TTC549 (cell line): Measurements from ENCODE around the gene RASL12.

Experiments
- FAIRE-seq: peaks from 2 replicates; lab custom pipeline; 2012; peaks lifted over from hg19 to GRCh38; lab: Jason Lieb, UNC

RASL12 gene

DNA sequence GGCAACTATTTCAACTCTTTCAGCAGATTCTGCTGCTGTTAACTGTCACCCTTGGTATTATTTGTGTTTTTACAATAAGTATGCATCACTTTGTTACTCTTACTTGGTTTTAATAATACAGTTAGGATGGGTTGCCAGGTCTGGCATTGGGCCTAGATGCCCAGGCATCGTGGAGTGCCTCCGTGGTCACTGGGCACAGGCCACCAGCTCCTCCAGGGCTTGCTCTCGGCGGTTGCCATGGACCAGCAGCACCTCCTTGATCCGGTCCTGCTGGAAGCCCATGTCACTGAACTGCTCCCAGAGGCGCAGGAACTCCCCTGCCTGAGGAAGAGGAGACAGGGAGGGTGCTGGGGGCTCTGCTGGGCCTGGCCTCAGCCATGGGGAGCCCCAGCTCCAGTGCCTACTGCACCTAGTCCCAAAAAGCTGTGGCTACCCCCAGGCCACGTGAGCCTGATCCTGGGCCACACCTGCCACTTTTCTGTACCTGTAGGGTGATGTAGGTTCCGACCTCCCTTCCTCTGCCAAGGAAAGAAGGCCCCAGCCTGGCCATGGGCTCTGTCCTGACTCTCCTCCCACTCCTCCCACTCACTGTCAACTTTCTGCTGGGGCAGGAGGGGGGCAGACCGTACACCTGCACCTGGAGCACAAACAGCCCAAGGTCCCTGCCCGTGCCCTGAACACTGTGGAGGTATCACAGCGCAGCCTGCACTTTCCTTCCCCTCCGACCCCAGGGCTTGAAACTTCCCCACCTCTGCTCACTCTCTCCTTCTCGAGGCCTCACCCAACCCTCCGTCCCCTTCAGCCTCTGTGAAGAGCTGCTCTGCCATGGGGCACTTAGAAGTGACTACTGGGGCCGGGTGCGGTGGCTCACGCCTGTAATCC lies 25.4 kb upstream of the RASL12 start:
- FAIRE-seq, result no peak

DNA sequence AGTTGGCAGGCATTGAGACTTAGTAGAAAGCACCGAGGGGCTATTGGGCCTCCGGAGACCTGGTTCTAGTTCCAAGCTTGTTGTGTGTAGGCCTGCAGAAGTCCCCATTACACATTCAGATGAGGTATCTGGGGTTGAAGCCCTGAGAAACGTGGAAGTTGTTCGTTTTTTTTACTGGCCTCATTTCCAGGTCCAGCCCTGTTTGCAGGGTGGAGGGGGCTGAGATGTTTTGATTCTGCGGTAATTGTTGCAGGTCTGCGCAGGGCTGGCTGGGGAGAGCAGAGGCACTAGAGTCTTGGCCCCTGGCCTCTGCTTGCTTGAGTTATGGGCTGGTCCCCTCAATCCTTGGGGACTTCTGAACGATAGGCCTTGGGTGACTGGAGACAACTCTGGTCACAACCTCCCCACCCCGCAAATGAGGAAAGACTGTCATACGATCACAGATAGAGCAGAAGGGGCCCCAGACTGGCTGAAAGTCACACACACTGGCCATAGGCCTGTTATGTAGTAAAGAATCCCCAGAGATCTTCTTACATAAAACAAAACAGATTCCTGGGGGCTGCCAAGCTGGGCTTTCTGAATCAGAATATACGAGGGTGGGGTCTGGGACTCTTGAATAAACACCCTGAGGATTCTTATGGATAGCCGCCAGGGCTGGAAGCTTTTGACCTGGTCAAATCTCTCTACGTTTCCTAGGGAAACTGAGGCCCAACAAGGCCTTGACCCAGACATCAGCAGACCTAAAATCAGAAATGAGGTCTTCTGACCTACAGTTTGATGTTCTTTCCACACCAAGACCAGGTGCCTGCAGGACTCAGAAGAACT lies 24.4 kb upstream of the RASL12 start:
- FAIRE-seq, result no peak

DNA sequence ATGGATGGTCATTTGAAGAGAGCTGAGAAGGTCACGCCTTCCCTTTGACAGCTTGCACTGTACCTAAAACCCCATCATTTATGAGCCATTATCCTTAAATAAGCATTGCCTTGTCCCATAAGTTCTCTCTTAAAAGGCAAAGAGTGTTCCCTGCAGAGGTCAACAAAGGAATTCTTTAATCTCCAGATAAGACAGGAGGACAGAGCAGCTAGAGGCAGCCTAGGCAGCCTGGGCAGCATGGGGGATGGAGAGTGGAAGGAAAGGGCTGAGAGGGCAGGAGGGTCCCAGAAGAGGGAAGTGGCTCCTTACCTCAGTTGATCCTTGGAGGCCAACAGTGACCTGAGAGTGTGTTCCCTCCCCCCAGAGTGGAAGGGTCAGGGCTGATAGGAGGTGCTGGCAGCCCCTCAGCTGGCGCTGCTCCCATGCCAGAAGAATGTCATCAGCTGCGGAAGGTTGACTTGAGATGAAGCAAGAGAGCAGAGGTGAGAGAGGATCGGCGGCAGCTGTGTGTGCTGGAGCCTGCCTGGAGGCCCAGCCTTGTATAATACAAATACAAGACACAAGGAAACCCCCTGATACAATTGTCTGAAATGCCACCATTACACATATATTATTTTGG lies 21.5 kb upstream of the RASL12 start:
- no peak for FAIRE-seq

DNA sequence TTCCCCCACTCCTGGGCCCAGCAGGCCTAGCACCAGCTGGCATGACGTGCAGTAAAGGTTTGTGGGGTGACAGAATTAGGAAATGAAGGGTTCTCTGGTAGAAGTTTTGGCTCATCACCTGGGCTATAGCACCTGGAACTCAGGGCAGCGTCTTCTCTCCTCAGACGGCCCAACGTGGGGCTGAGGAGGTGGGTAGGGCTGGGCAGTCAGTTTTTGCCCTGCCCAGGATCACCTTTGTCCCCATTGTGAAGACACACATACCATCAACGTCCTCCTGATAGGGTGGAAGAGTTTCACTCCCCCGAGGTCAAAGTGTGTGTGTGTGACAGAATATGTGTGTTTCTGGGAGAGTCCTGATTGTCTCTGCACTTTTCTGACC lies 20.8 kb upstream of the RASL12 start:
- FAIRE-seq, result no peak

DNA sequence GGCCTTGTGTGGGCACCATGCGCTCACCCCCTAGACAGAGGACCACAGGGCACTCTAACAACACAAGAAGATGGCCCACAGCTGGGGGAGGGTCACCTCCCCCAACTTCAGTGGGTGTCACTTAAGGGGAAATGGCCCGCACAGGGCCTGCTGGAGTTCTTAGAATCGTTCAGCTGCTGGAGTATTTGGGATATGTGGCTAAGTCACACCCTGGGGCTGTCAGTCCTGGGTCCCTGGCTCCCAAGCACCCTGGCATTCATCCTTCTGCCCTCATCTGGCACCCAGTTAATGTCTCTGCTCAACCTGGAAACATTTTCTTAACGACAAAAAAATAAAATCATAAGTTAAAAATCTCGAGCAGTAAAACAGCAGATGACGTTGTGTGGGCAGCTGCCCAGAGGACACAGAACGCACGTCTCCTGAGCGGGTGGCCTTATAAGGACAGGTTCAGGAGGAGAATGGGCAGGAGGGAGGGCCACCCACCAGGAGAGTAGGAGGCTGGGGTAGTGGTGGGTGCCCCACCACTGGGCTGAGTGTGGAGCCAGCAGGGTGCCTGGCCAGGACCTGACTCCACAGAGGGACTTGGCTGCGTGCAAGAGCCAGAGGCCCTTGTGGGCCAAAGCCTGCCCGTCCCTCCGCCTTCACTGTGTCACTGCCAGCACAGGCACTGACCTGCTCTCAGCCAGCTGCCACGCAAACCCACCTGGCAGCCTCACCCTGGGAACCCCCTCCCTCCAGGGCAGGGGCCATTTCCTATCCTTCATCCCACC lies 20.3 kb upstream of the RASL12 start:
- no peak for FAIRE-seq

DNA sequence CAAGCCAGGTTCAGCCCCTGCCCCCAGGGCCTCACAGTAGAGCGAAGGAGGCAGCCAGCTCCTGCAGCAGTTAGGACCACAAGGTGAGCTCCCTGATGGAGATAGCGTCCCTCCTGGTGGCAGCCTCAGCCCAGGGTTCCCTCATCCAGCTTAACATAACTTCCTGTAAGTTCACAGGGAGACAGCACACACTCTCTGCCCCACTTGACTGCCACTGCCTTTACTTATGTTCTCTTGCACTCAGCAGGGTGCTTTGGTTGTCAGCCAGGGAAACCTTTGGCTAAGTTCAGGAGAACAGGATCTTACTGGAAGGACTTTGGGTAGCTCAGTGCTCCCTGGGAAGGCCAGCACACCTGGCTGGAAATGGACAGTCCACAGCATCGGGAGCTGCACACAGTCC lies 19.6 kb upstream of the RASL12 start:
- no peak for FAIRE-seq

DNA sequence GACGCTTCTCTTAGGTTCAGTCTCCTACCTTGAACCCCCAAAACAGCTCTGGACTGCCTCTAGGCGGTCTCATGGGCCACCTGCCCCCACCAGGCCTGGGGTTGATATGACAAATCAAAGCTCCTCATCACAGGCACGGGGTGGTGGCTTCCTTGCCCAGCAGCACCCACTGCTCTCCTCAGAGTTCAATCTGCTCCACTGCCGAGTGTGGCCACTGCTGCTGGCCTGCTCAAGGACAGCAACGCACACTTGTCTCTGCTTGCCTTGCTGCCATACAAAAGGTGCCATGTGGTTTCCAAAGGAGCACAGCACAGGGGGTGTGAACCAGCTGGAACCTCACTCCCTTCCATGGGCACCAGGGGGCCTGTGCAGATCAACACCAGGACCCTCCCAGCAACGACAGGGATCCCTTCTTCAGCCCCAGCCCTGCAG lies 18.9 kb upstream of the RASL12 start:
- FAIRE-seq, result no peak

DNA sequence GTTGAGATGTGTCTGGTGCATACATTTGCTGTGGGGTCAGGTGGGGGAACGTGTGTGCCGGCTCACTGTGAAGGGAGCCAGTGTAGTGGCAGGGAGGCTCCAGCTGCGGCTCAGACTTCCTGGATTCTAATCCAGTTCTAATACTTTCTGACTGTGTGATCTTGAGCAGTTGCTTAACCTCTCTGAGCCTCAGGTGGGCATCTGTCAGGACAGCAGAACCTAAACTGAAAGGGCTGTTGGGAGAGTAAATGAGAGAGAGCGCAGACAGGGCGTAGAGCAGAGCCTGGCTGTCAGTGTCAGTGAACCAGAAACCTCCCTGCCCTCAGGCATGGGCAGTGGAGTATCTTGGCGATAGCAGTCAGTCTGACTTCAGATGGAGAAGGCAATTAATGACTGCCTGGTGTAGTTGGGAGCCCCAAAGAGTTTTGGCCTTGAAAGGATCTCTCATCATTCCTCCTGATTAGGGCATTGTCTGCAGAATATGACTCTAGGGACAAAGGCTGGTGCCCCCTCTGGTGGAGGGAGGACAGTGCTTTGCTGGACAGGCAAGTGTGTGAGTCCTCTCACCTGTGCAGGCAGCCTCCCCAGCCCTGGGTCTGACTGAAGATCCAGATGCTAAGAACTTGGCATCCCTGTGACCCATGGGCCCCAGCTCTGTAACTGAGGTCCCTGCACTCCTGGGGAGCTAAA lies 18.3 kb upstream of the RASL12 start:
- no peak for FAIRE-seq

DNA sequence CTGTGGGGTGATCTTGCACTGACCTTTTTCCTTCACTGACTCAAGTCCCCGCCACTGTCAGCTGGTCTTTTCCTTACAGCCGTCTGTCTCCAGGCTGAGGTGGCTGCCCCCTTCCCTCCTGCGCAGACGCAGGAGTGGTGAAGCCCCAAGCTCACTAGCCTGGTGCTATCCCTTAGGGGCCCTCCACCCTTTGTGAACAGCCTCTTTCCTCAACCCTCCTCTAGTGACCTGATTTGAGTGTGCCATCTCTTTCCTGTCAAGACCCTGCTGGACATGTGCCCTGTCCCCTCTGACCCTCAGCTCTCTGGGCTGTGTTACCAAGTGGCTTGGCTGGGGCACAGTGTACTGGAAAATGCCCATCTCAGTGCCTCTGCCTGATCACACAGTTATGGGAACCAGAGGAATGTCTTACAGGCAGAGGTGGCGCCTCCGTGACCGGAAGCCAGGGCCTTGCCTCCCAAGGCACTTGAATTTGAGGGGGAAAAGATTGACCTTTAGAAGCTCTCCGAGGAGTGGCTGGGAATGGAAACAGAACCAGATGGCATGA lies 17.5 kb upstream of the RASL12 start:
- FAIRE-seq, result no peak

DNA sequence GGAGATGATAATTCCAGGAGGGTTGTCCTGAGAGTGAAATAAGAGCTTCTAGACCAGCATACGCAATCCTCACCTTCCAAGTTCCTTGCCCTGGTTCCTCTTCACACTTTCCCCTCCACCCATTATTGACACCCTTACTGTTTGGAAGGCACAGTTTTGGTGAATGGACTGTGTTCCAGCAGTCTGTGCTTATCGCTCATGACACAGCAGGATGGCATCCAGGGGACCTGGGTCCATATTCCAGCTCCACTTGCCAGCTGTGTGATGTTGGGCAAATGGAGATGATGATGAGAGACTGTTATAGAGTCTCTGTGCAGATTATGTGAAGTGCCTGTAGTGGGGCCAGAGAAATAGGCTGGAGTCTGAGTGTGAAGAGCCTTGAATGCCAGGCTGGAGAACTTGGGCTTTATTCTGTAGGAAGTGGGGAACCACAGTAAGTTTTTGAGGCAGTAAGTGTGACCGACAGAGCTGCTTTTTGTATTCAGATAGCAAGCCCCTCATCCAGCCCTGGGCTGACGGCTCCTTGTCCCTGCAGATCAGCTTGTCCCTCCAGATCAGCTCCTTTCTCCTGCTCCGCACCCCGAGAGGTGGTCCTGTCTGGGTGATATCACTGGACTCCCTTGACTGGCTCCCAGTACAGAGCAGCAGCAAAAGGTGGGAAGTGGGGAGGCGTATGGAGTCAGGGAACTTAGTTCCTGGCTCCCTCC lies 16.9 kb upstream of the RASL12 start:
- FAIRE-seq, result no peak

DNA sequence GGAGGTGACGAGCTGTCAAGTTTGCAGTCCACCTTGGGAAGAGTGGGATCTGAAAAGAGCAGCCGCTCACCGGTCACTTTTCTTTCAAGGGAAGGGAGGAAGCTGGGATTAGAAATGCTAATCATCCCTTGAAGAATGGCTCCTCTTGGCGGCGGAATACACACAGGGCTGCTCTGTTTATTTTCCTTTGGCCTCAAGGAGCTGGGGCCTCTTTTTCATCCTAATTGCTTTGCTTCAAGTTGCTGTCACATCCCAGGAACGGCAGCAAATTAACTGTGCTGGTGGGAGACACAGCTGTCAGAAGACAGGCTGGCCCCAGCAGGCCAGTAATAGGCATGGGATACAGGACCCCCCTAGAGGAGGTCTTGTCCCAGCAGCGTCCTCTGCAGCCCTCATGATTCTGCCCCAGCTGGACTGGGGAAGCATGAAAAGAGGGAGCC lies 15.5 kb upstream of the RASL12 start:
- FAIRE-seq, result no peak

DNA sequence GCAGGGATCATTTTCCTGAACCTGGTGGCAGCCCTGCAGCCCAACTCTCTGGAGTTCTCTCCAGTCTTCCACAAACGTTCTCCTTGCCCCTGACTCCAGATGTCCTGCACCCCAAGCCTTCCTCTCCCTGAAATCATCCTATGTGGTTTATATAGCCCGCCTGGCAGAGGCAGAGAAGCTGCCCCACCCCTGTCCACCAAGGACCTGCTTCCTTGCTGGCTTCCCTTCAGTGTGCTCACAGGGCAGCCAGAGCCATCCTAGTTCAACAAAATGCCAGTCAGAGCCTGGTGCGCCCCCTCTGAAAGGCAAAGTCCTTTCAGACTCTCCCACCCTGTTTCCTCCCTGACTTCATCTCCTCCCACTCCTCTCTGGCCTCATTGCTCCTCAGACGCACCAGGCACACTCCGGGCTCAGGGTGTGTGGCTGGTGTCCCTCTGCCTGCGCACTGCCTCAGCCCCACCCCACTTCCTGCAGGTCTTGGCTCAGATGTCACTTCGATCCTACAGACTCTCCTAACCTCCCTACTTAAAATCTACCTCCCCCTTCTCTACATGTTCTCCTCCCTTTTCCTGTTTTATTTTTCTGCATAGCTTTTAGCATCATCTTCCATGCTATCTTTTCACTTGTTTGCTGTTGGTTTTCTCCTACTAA lies 14.6 kb upstream of the RASL12 start:
- FAIRE-seq, result no peak

DNA sequence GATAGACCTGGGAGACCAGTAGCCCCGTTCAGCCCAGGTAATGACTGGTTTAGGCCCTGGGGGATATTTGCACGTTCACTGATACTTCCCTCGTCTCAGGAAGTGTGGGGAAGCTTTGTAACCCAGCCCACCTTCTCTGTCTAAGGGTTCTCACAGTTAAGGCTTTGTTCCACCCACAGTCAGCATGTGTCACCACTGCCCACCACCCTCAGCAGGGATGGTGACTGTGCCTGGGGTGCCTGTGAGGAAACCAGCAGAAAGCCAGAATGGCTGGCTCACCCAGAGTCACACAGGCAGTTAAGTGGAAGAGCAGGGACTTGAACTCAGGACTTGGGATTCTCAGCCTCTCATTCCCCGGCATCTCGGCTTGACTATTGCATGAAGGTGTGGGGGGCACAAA lies 14.0 kb upstream of the RASL12 start:
- no peak for FAIRE-seq

DNA sequence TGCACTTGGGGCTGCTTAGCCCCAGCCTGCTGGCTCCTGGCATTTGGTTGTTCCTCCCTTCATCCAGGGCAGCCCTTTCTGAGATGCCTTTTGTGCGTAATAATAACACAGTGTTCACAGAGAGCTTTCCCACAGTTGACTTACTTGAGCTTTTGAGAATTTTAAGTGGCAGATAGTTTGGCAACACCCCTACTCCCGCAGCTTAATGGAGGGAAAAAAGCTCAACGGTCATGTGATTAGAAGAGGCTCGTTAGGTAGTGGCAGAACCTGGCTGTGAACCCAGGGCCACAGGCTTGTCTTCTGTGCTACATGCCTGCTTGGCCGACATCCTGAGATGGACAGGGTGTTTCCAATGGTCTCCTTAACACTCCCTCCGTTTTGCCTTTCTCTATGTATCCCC lies 13.5 kb upstream of the RASL12 start:
- FAIRE-seq, result no peak

DNA sequence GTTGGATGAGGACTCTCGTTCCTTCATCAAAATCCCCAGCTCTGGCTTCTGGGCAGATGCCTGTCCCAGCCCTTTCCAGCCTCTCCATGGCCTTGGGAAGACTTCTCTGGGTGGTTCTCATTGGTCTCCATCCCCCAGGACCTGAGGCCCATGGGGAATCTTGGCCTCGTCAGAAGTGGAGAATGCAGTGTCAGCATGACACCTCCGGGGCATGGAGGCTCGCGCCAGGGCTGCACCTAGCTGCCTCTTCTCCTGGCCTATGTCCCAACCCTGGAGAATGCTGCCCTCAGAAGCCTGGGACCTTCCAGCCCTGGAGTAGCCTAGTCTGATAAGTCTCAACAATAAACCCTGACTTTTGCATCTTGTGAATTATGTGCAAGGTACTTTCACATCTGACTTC lies 11.8 kb upstream of the RASL12 start:
- no peak for FAIRE-seq

DNA sequence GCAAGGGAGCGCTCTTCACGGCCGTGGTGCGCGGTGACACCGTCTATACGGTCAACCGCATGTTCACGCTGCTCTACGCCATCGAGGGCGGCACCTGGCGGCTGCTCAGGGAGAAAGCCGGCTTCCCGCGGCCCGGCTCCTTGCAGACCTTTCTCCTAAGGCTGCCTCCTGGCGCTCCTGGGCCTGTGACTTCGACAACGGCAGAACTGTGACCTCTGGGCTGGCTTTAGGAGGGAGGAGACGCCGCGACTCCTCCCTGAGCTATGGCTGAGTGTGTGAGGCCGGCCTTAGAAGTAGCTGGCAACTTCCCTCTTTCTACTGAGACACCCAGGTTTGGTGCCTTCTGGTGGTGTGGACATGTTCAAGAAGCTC lies 10.2 kb upstream of the RASL12 start:
- FAIRE-seq, result no peak

DNA sequence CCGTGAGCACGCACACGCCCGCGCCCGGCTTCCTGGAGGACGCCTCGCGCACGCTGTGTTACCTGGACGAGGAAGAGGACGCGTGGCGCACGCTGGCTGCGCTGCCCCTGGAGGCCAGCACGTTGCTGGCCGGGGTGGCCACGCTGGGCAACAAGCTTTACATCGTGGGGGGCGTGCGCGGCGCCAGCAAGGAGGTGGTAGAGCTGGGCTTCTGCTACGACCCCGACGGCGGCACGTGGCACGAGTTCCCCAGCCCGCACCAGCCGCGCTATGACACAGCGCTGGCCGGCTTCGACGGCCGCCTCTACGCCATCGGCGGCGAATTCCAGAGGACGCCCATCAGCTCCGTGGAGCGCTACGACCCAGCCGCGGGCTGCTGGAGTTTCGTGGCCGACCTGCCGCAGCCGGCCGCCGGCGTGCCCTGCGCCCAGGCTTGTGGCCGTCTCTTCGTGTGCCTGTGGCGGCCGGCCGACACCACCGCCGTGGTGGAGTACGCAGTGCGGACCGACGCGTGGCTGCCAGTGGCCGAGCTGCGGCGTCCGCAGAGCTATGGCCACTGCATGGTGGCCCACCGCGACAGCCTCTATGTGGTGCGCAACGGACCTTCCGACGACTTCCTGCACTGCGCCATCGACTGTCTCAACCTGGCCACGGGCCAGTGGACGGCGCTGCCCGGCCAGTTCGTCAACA lies 9.6 kb upstream of the RASL12 start:
- no peak for FAIRE-seq

DNA sequence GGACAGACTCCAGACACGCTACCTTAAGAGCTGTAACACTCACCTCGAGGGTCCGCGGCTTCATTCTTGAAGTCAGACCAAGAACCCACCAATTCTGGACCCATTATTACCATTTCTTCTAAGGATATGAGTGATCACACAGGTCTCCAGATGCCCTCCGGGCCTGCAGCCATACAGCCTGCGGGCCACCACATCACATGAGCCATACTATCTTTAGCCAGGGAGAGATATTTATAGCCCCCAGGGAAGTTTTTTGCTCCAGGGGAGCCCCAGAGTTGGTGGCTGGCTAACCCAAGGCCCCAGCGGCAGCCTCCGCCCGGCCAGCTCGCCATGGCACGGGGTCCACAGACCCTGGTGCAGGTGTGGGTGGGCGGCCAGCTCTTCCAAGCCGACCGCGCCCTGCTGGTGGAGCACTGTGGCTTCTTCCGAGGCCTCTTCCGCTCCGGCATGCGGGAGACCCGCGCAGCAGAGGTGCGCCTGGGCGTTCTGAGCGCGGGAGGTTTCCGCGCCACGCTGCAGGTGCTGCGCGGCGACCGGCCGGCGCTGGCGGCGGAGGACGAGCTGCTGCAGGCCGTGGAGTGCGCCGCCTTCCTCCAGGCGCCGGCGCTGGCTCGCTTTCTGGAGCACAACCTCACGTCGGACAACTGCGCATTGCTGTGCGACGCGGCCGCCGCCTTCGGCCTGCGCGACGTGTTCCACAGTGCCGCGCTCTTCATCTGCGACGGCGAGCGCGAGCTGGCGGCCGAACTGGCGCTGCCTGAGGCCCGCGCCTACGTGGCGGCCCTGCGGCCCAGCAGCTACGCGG lies 8.9 kb upstream of the RASL12 start, which contains the start of gene KBTBD13:
KBTBD13 (plus strand) TSS at position 261 of the 805 bp plus-strand sequence; CDS start at position 331, 70 bp downstream.
- no peak for FAIRE-seq
